ENCODE measurements around the gene NCS1.

Gene NCS1

DNA sequence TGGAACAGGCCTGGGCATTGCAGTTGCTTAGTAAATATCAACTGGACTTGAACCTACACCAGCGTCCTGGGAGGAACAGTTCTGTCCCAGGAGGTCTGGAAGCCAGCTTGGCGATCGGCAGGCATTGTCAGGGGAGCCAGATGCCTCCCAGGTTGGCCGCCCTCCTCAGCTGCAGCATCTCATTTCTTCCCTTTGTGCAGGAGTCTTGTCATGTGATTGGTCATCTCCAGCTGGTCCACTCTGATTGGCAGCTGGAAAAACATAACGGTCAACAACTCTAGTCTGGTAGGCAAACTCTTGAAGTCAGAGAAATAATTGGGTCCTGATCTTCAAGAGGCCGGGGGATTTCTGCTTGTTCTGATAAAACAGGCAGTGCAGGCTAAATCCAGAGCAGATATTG, 29.6 kb upstream of the NCS1 start:
- no peak overlapping the region for H2AFZ ChIP-seq (ENCODE audit: low read length)

DNA sequence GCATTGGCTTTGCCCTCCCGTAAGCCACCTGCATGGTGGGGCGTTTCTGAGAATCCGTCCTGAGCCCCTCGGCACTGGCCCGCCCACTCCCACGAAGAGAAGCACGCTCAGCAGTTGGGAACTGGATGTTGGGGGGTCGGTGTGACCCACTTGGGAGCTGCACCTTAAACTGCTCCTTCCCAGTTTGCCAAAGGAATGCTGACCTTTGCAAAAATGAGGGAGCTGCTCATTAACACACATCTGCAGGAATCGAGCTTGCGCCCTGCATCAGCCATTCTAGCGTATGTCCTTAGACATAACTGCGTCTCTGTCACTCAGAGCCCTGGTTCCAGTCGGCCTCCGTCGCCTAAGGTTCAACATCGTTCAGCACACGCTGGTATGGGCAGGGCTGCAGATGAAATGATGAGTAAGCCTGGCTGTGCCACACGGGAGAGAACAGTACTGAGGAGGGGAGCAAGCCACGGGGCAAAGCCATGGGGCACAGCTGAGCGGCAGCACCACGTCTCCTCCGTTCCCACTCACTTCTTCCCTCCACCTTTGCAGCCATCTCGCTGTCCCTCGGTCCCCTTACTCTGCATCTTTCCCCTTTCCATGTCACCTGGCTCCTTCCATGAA, 28.8 kb upstream of the NCS1 start:
- H3K9me3 ChIP-seq (ENCODE audit: insufficient read depth, low read depth, low read length) = no peaks in the 10 kb centered on the region
- H3K4me3 ChIP-seq (ENCODE audit: low read length, poor library complexity, severe bottlenecking) = no peak overlapping the region
- H2AFZ ChIP-seq (ENCODE audit: low read length) = no peak overlapping the region
- H3K4me1 ChIP-seq (ENCODE audit: insufficient read depth, low read length, poor library complexity, severe bottlenecking) = peaks cover 6% of the 10 kb centered on the region
- H3K9me2 ChIP-seq (replicated peaks; ENCODE audit: low read depth, low read length) = no peaks in the 10 kb centered on the region
- H3K79me2 ChIP-seq (ENCODE audit: insufficient read depth, low read length) = no peaks in the 10 kb centered on the region
- no peak for TF ChIP-seq EZH2phosphoT487 (IDR thresholded peaks at IDR 0.05; ENCODE audit: borderline replicate concordance)
- H3K9ac ChIP-seq (ENCODE audit: low read depth, low read length, poor library complexity, severe bottlenecking) = no peak overlapping the region
- H3F3A ChIP-seq (ENCODE audit: low read depth) = no peaks in the 10 kb centered on the region
- no peaks in the 10 kb centered on the region for H4K20me1 ChIP-seq (ENCODE audit: insufficient read depth, low read length, poor library complexity, severe bottlenecking)
- H3K4me2 ChIP-seq (ENCODE audit: low read depth, low read length, poor library complexity, severe bottlenecking) = no peak overlapping the region
- H3K36me3 ChIP-seq (ENCODE audit: insufficient read depth, low read length) = no peaks in the 10 kb centered on the region
- H3K27me3 ChIP-seq (ENCODE audit: insufficient read depth, low read length, poor library complexity, severe bottlenecking) = no peaks in the 10 kb centered on the region

More for the DNA sequence above, 29.6 kb upstream of the NCS1 start:
- no peaks in the 10 kb centered on the region for H3K36me3 ChIP-seq (ENCODE audit: insufficient read depth, low read length)
- H3K9me2 ChIP-seq (replicated peaks; ENCODE audit: low read depth, low read length) = no peaks in the 10 kb centered on the region
- H3K4me3 ChIP-seq (ENCODE audit: low read length, poor library complexity, severe bottlenecking) = no peak overlapping the region
- H3K4me2 ChIP-seq (ENCODE audit: low read depth, low read length, poor library complexity, severe bottlenecking) = no peak overlapping the region
- no peaks in the 10 kb centered on the region for H4K20me1 ChIP-seq (ENCODE audit: insufficient read depth, low read length, poor library complexity, severe bottlenecking)
- peaks cover 7% of the 10 kb centered on the region for H3K4me1 ChIP-seq (ENCODE audit: insufficient read depth, low read length, poor library complexity, severe bottlenecking)
- no peaks in the 10 kb centered on the region for H3K79me2 ChIP-seq (ENCODE audit: insufficient read depth, low read length)
- H3K27me3 ChIP-seq (ENCODE audit: insufficient read depth, low read length, poor library complexity, severe bottlenecking) = no peaks in the 10 kb centered on the region
- TF ChIP-seq EZH2phosphoT487 (IDR thresholded peaks at IDR 0.05; ENCODE audit: borderline replicate concordance) (no peak), CTCF (conservative IDR thresholded peaks at IDR 0.05; ENCODE audit: low read length) (no peak)
- H3F3A ChIP-seq (ENCODE audit: low read depth) = no peaks in the 10 kb centered on the region
- H3K9ac ChIP-seq (ENCODE audit: low read depth, low read length, poor library complexity, severe bottlenecking) = no peak overlapping the region
- H3K9me3 ChIP-seq (ENCODE audit: insufficient read depth, low read depth, low read length) = no peaks in the 10 kb centered on the region

DNA sequence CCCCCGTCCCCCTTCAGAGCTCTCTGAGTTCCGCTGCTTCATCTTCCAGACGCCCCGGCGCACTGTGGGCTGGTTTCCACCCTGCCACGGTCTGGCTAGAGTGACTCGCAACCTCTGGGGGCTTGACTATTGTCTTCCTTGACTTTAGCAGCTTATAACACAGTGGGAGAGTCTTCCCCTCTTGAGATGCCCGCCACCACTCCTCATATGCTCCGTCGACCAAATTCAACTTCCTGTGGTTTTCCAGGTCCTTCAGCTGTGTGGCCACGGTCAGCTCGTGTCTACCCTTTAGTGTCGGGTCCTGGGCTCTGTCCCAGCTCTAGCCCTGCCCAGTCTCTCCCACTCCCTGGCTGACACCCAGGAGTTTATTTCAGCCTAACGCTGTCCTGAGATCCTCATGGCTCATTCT, 28.2 kb upstream of the NCS1 start:
- Histone ChIP-seq H2AFZ (ENCODE audit: low read length) (no peak overlapping the region), H4K20me1 (ENCODE audit: insufficient read depth, low read length, poor library complexity, severe bottlenecking) (no peaks in the 10 kb centered on the region), H3K9ac (ENCODE audit: low read depth, low read length, poor library complexity, severe bottlenecking) (no peak overlapping the region), H3K4me3 (ENCODE audit: low read length, poor library complexity, severe bottlenecking) (no peak overlapping the region), H3K9me2 (replicated peaks; ENCODE audit: low read depth, low read length) (no peaks in the 10 kb centered on the region), H3K79me2 (ENCODE audit: insufficient read depth, low read length) (no peaks in the 10 kb centered on the region), H3K27me3 (ENCODE audit: insufficient read depth, low read length, poor library complexity, severe bottlenecking) (no peaks in the 10 kb centered on the region), H3K4me2 (ENCODE audit: low read depth, low read length, poor library complexity, severe bottlenecking) (no peak overlapping the region), H3K4me1 (ENCODE audit: insufficient read depth, low read length, poor library complexity, severe bottlenecking) (peaks cover under 1% of the 10 kb centered on the region), H3F3A (ENCODE audit: low read depth) (no peaks in the 10 kb centered on the region), H3K9me3 (ENCODE audit: insufficient read depth, low read depth, low read length) (no peaks in the 10 kb centered on the region), H3K36me3 (ENCODE audit: insufficient read depth, low read length) (no peaks in the 10 kb centered on the region)
- TF ChIP-seq CTCF (conservative IDR thresholded peaks at IDR 0.05; ENCODE audit: low read length) = no peak
- no peak for TF ChIP-seq EZH2phosphoT487 (IDR thresholded peaks at IDR 0.05; ENCODE audit: borderline replicate concordance)

DNA sequence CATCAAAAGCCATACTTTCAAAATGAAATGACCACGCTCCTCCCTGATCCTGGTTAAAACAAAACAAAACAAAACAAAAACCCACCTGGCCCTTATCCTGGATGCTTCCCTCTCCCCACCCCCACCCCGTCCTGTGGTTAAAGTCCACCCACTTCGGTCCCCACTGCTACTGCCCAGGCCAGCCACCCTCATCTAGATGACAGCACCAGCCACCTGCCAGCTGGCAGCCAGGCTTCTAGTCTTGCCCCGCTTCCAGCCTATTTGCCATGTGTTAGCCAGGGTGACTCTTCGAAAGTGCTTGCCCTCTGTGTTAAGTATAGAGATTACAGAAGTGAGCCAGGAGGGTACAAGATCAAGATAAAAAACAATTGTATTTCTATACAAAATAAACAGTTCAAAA, 27.5 kb upstream of the NCS1 start:
- no peak overlapping the region for H3K9ac ChIP-seq (ENCODE audit: low read depth, low read length, poor library complexity, severe bottlenecking)
- no peaks in the 10 kb centered on the region for H3K9me2 ChIP-seq (replicated peaks; ENCODE audit: low read depth, low read length)
- no peak for TF ChIP-seq CTCF (conservative IDR thresholded peaks at IDR 0.05; ENCODE audit: low read length)
- H2AFZ ChIP-seq (ENCODE audit: low read length) = no peak overlapping the region
- H3K4me1 ChIP-seq (ENCODE audit: insufficient read depth, low read length, poor library complexity, severe bottlenecking) = no peaks in the 10 kb centered on the region
- H3K4me3 ChIP-seq (ENCODE audit: low read length, poor library complexity, severe bottlenecking) = no peak overlapping the region
- no peaks in the 10 kb centered on the region for H3K36me3 ChIP-seq (ENCODE audit: insufficient read depth, low read length)
- H3K79me2 ChIP-seq (ENCODE audit: insufficient read depth, low read length) = no peaks in the 10 kb centered on the region
- H3F3A ChIP-seq (ENCODE audit: low read depth) = no peaks in the 10 kb centered on the region
- H3K9me3 ChIP-seq (ENCODE audit: insufficient read depth, low read depth, low read length) = no peaks in the 10 kb centered on the region
- no peak overlapping the region for H3K4me2 ChIP-seq (ENCODE audit: low read depth, low read length, poor library complexity, severe bottlenecking)
- no peaks in the 10 kb centered on the region for H3K27me3 ChIP-seq (ENCODE audit: insufficient read depth, low read length, poor library complexity, severe bottlenecking)
- no peaks in the 10 kb centered on the region for H4K20me1 ChIP-seq (ENCODE audit: insufficient read depth, low read length, poor library complexity, severe bottlenecking)

All from Loucy (cell line).